Smooth muscle cell (in vitro differentiated cells): ENCODE results near the gene UBE2G2. TPM values are rescaled to one million over a fixed set of nuclear protein-coding genes. Genes with fewer than 3 reads are reported as not detected.

Experiments used
- DNase-seq: peaks from one replicate; lab custom pipeline; 2025; ENCODE audit not compliant: unreplicated experiment; lab: John Stamatoyannopoulos, UW
- H2AFZ ChIP-seq: fragments of 200-600 bp; sonication (generic); 2 replicates; pipeline ENCODE4 v1.6.0; 2016; ENCODE audit warnings: antibody characterized with exemption, low read depth, mild to moderate bottlenecking
- H3F3A ChIP-seq: fragments of 200-600 bp; sonication (generic); 2 replicates; pipeline ENCODE4 v1.6.0; 2017; ENCODE audit warnings: antibody characterized with exemption, low read depth
- H3K27ac ChIP-seq: fragments of 200-600 bp; sonication (generic); 2 replicates; pipeline ENCODE4 v1.5.1; 2016; ENCODE audit warnings: low read depth, mild to moderate bottlenecking
- H3K27me3 ChIP-seq: fragments of 200-600 bp; sonication (generic); 2 replicates; pipeline ENCODE4 v1.6.1; 2016; ENCODE audit warnings: low read depth, mild to moderate bottlenecking
- H3K36me3 ChIP-seq: fragments of 200-600 bp; sonication (generic); 2 replicates; pipeline ENCODE4 v1.5.1; 2016; ENCODE audit warnings: low read depth
- H3K4me1 ChIP-seq: fragments of 200-600 bp; sonication (generic); 2 replicates; pipeline ENCODE4 v1.5.1; 2016; ENCODE audit warnings: low read depth
- H3K4me2 ChIP-seq: fragments of 200-600 bp; sonication (generic); 2 replicates; pipeline ENCODE4 v1.6.0; 2016; ENCODE audit warnings: mild to moderate bottlenecking
- H3K4me3 ChIP-seq: fragments of 200-600 bp; sonication (generic); 2 replicates; pipeline ENCODE4 v1.5.1; 2016; ENCODE audit warnings: mild to moderate bottlenecking
- H3K79me2 ChIP-seq: fragments of 200-600 bp; sonication (generic); 2 replicates; pipeline ENCODE4 v1.6.0; 2016; ENCODE audit warnings: low read depth, mild to moderate bottlenecking
- H3K9ac ChIP-seq: fragments of 200-600 bp; sonication (generic); 2 replicates; pipeline ENCODE4 v1.6.0; 2016; ENCODE audit warnings: low read depth
- H3K9me3 ChIP-seq: fragments of 200-600 bp; sonication (generic); replicated peaks from 2 replicates; pipeline ENCODE4 v1.5.1; 2016; ENCODE audit warnings: low read depth
- H4K20me1 ChIP-seq: fragments of 200-600 bp; sonication (generic); 2 replicates; pipeline ENCODE4 v1.6.0; 2016; ENCODE audit warnings: low read depth
- WGBS: methylation state at CpG from one replicate; pipeline ENCODE4 v1.1.7; 2016; ENCODE audit warnings: low lambda C conversion rate; 5-methylcytosine and 5-hydroxymethylcytosine counted together
- polyA plus RNA-seq: library from polyadenylated mRNA; unstranded; fragments of >200 nt; fragmentation: Nextera tagmentation; extraction: Ambion mirVana; gene quantifications from 2 replicates; pipeline ENCODE4 v1.2.1, GENCODE V29; 2016
- total RNA-seq: library from RNA; depleted of rRNA; stranded (reverse); fragments of >200 nt; gene quantifications from 2 replicates; pipeline ENCODE4 v1.2.3, GENCODE V29; 2014
- TF ChIP-seq, protein P1 (sequence below): fragments of 200-600 bp; sonication (generic); IDR thresholded peaks from 2 replicates; pipeline ENCODE4 v1.5.1; 2017; ENCODE audit warnings: borderline replicate concordance, mild to moderate bottlenecking, antibody characterized with exemption; ENCODE audit not compliant: insufficient read depth, poor library complexity, severe bottlenecking

UBE2G2 gene
- total and polyA plus RNA-seq, 2 experiments from 2014 or later, result 33.1 to 34.1 TPM

DNA sequence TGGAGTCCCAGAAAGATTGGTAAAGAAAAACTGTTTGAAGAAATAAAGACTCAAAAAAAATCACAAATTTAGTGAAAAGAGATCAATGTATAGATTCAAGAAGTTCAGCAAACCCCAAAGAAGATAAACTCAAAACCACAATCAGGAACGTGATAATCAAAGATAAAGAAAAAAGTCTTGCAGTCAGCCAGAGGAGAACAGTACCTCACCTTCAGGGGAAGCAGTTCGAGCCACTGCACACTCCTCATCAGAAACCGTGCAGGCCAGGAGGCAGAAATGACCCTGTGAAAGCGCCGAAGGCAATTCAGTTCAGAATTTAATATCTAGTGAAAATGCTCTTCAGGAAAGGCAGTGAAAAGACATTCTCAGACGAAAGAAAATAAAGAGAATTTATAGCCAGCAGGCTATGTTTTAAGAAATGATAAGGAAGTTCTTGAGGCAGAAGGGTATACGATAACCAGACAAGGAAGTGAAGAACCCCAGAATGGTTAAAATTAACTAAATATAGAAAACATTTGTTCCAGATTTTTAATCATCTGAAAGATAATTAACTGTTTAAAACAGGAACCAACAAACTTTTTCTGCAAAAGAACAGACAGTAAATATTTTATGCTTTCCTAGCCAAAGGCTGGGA lies 29.7 kb upstream of the UBE2G2 start:
- no peak overlapping the region for H3K27ac ChIP-seq
- TF ChIP-seq, protein P1, sequence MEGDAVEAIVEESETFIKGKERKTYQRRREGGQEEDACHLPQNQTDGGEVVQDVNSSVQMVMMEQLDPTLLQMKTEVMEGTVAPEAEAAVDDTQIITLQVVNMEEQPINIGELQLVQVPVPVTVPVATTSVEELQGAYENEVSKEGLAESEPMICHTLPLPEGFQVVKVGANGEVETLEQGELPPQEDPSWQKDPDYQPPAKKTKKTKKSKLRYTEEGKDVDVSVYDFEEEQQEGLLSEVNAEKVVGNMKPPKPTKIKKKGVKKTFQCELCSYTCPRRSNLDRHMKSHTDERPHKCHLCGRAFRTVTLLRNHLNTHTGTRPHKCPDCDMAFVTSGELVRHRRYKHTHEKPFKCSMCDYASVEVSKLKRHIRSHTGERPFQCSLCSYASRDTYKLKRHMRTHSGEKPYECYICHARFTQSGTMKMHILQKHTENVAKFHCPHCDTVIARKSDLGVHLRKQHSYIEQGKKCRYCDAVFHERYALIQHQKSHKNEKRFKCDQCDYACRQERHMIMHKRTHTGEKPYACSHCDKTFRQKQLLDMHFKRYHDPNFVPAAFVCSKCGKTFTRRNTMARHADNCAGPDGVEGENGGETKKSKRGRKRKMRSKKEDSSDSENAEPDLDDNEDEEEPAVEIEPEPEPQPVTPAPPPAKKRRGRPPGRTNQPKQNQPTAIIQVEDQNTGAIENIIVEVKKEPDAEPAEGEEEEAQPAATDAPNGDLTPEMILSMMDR, result no peak
- WGBS, result 68% methylated on average over 7 of the region's 7 CpGs

DNA sequence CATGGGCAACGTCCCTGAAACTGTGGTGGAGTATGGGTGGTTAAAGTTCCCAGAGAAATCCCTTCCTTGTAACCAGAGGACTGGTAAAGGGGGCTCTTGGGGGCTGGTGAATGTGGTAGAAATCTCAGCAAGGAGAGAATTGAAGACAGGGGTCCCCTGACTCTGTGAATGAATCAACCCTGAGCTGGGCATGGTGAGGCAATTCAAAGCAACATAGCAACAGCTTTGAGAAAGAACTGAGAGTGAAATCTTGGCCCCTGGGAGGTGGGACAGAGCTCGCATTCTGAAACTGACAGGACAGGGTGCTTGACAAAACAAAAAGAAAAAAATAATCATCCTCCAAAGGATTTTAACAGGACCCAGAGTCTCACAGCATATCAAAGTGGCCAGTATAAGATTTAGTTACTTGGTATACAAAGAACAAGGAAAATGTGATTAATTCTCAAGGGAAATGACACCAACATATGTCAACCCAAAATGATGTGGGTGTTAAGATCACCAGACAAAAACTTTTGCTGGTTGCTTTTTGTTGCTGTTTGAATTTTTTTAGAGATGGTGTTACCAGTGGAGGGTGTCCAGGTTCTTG lies 28.0 kb upstream of the UBE2G2 start:
- H3K4me3 ChIP-seq, result no peak overlapping the region
- DNase-seq, result no peak
- H3K27ac ChIP-seq, result no peak overlapping the region
- WGBS, result 90% methylated on average over 2 of the region's 2 CpGs
- H3K9ac ChIP-seq, result no peak overlapping the region
- no peak overlapping the region for H3K4me2 ChIP-seq
- TF ChIP-seq, protein P1, result no peak
- H4K20me1 ChIP-seq, result no peaks in the 10 kb centered on the region
- peaks cover 6% of the 10 kb centered on the region for H3K9me3 ChIP-seq
- no peaks in the 10 kb centered on the region for H3K79me2 ChIP-seq
- no peaks in the 10 kb centered on the region for H3K27me3 ChIP-seq
- no peaks in the 10 kb centered on the region for H3K36me3 ChIP-seq
- H3F3A ChIP-seq, result no peaks in the 10 kb centered on the region
- H2AFZ ChIP-seq, result no peak overlapping the region
- no peaks in the 10 kb centered on the region for H3K4me1 ChIP-seq

More for the DNA sequence above, 29.7 kb upstream of the UBE2G2 start:
- no peak overlapping the region for H2AFZ ChIP-seq
- no peaks in the 10 kb centered on the region for H3K4me1 ChIP-seq
- no peak overlapping the region for H3K9ac ChIP-seq
- H3K9me3 ChIP-seq, result peaks cover 6% of the 10 kb centered on the region
- H3K27me3 ChIP-seq, result no peaks in the 10 kb centered on the region
- H3K79me2 ChIP-seq, result no peaks in the 10 kb centered on the region
- no peak overlapping the region for H3K4me2 ChIP-seq
- no peaks in the 10 kb centered on the region for H4K20me1 ChIP-seq
- no peak overlapping the region for H3K4me3 ChIP-seq
- DNase-seq, result no peak
- H3F3A ChIP-seq, result no peaks in the 10 kb centered on the region
- no peaks in the 10 kb centered on the region for H3K36me3 ChIP-seq

DNA sequence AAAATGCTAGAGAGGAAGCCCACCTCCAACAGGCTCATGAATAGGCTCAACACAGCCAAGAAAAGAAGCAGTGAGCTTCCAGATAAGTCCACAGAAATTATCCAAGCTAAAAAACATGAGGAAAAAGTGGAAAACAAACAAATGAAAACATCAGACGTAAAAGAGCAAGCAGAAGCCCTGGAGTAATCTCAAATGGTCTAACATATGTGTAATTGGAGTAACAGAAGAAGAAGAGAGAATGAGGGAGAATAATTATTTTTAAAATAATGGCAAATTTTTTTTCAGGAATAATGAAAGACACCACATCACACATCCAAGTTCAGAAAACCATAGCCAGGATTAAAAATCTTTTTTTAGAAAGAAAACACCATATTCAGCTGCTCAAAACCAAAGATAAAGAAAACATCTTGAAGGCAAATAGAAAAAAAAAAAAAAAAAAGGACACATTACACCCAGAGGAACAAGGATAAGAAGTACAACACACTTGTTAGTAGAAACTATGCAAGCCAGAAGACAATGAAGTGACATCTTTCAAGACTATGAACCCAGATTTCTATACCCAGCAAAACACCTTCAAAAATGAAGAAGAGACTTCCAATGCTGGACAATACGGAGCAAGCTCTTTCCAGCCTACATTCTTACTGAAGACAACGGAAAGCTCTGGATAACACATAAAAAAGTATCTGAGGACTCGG lies 26.9 kb upstream of the UBE2G2 start:
- Histone ChIP-seq H4K20me1 (no peaks in the 10 kb centered on the region), H2AFZ (no peak overlapping the region), H3K4me3 (no peak overlapping the region), H3F3A (no peaks in the 10 kb centered on the region), H3K9me3 (peaks cover 6% of the 10 kb centered on the region), H3K36me3 (no peaks in the 10 kb centered on the region), H3K4me2 (no peak overlapping the region), H3K27ac (no peak overlapping the region), H3K9ac (no peak overlapping the region), H3K4me1 (no peaks in the 10 kb centered on the region), H3K79me2 (no peaks in the 10 kb centered on the region), H3K27me3 (no peaks in the 10 kb centered on the region)
- TF ChIP-seq, protein P1, result no peak
- 90% methylated on average over 4 of the region's 4 CpGs for WGBS
- DNase-seq, result no peak
